ENCODE data around the gene GLI1. TPM values are rescaled to one million over a fixed set of nuclear protein-coding genes. Genes with fewer than 3 reads are reported as not detected.
A peak's percentile ranks its signal among the peaks of the same experiment; 100 is the strongest.
"Not testable (repeated sequence)": the region's sequence is repeated elsewhere in the genome, so short reads cannot be mapped to it uniquely, and the experiment has no call there.

The GLI1 gene
- total RNA-seq (11.5 TPM), polyA plus RNA-seq (11.5 TPM)

GRCh38 chr12:57459750-57460467 lies at the start of gene GLI1:
Gene GLI1 (plus strand): TSS chr12:57459785. CDS start chr12:57463692, 3,907 bp downstream.
- WGBS = under 1% methylated on average over 36 of the region's 36 CpGs
- DNase-seq (ENCODE audit: extremely low spot score) = no peak

GRCh38 chr12:57410534-57410933 lies 49.1 kb upstream of the GLI1 start:
- Histone ChIP-seq H3K27ac (ENCODE audit: low read depth) (no peak overlapping the region), H3K4me3 (ENCODE audit: low read depth, low read length) (no peak overlapping the region), H3K36me3 (ENCODE audit: insufficient read depth) (no peaks in the 10 kb centered on the region), H3K4me1 (ENCODE audit: insufficient read depth) (no peaks in the 10 kb centered on the region)
- 98% methylated on average over 4 of the region's 4 CpGs for WGBS
- DNase-seq (ENCODE audit: extremely low spot score) = no peak

More at GRCh38 chr12:57459750-57460467, at the start of gene GLI1:
- H3K36me3 ChIP-seq (ENCODE audit: insufficient read depth) = no peaks in the 10 kb centered on the region
- H3K4me3 ChIP-seq (ENCODE audit: low read depth, low read length) = peak within 1 kb of the TSS; percentile 61
- H3K27ac ChIP-seq (ENCODE audit: low read depth) = peak within 1 kb of the TSS; percentile 43
- no peaks in the 10 kb centered on the region for H3K4me1 ChIP-seq (ENCODE audit: insufficient read depth)

GRCh38 chr12:57414160-57414559 lies 45.4 kb upstream of the GLI1 start:
- not testable (repeated sequence) for H3K27ac ChIP-seq (ENCODE audit: low read depth); H3K4me3 ChIP-seq (ENCODE audit: low read depth, low read length); H3K4me1 ChIP-seq (ENCODE audit: insufficient read depth); H3K36me3 ChIP-seq (ENCODE audit: insufficient read depth); DNase-seq (ENCODE audit: extremely low spot score)
- WGBS = 91% methylated on average over 6 of the region's 6 CpGs

- WGBS = 90% methylated on average over 2 of the region's 2 CpGs
- Histone ChIP-seq H3K27ac (ENCODE audit: low read depth) (no peak overlapping the region), H3K36me3 (ENCODE audit: insufficient read depth) (no peaks in the 10 kb centered on the region), H3K4me1 (ENCODE audit: insufficient read depth) (no peaks in the 10 kb centered on the region), H3K4me3 (ENCODE audit: low read depth, low read length) (no peak overlapping the region)
- DNase-seq (ENCODE audit: extremely low spot score) = no peak
These were observed 44.5 kb upstream of the GLI1 start for GRCh38 chr12:57415088-57415487.

GRCh38 chr12:57416039-57416996 lies 43.3 kb upstream of the GLI1 start:
- H3K36me3 ChIP-seq (ENCODE audit: insufficient read depth) = no peaks in the 10 kb centered on the region
- DNase-seq (ENCODE audit: extremely low spot score) = no peak
- no peak overlapping the region for H3K27ac ChIP-seq (ENCODE audit: low read depth)
- H3K4me1 ChIP-seq (ENCODE audit: insufficient read depth) = no peaks in the 10 kb centered on the region
- H3K4me3 ChIP-seq (ENCODE audit: low read depth, low read length) = no peak overlapping the region
- WGBS = 90% methylated on average over 8 of the region's 8 CpGs

- H3K4me3 ChIP-seq (ENCODE audit: low read depth, low read length) = no peak overlapping the region
- WGBS = 92% methylated on average over 9 of the region's 9 CpGs
- H3K36me3 ChIP-seq (ENCODE audit: insufficient read depth) = no peaks in the 10 kb centered on the region
- DNase-seq (ENCODE audit: extremely low spot score) = no peak
- H3K4me1 ChIP-seq (ENCODE audit: insufficient read depth) = no peaks in the 10 kb centered on the region
- no peak overlapping the region for H3K27ac ChIP-seq (ENCODE audit: low read depth)
These were observed 41.3 kb upstream of the GLI1 start for GRCh38 chr12:57418255-57418654.

GRCh38 chr12:57419495-57419894 lies 40.1 kb upstream of the GLI1 start:
- Histone ChIP-seq H3K36me3 (ENCODE audit: insufficient read depth) (no peaks in the 10 kb centered on the region), H3K27ac (ENCODE audit: low read depth) (no peak overlapping the region), H3K4me1 (ENCODE audit: insufficient read depth) (no peaks in the 10 kb centered on the region), H3K4me3 (ENCODE audit: low read depth, low read length) (no peak overlapping the region)
- 95% methylated on average over 2 of the region's 2 CpGs for WGBS
- DNase-seq (ENCODE audit: extremely low spot score) = no peak

- 96% methylated on average over 5 of the region's 5 CpGs for WGBS
- Histone ChIP-seq H3K4me3 (ENCODE audit: low read depth, low read length) (no peak overlapping the region), H3K36me3 (ENCODE audit: insufficient read depth) (peaks cover 2% of the 10 kb centered on the region), H3K4me1 (ENCODE audit: insufficient read depth) (no peaks in the 10 kb centered on the region), H3K27ac (ENCODE audit: low read depth) (no peak overlapping the region)
- DNase-seq (ENCODE audit: extremely low spot score) = no peak
These were observed 39.1 kb upstream of the GLI1 start for GRCh38 chr12:57420482-57420881.

- H3K27ac ChIP-seq (ENCODE audit: low read depth); DNase-seq (ENCODE audit: extremely low spot score); H3K36me3 ChIP-seq (ENCODE audit: insufficient read depth); H3K4me3 ChIP-seq (ENCODE audit: low read depth, low read length); H3K4me1 ChIP-seq (ENCODE audit: insufficient read depth): not testable (repeated sequence)
- 96% methylated on average over 10 of the region's 10 CpGs for WGBS
These were observed 32.6 kb upstream of the GLI1 start for GRCh38 chr12:57426948-57427347.

GRCh38 chr12:57428965-57429364 lies 30.6 kb upstream of the GLI1 start:
- H3K27ac ChIP-seq (ENCODE audit: low read depth) = no peak overlapping the region
- WGBS = 79% methylated on average over 6 of the region's 6 CpGs

GRCh38 chr12:57429473-57430111 lies 30.0 kb upstream of the GLI1 start:
- no peak overlapping the region for H3K27ac ChIP-seq (ENCODE audit: low read depth)
- peaks cover 1% of the 10 kb centered on the region for H3K36me3 ChIP-seq (ENCODE audit: insufficient read depth)
- DNase-seq (ENCODE audit: extremely low spot score) = peak; percentile 15
- H3K4me1 ChIP-seq (ENCODE audit: insufficient read depth) = no peaks in the 10 kb centered on the region
- 36% methylated on average over 9 of the region's 9 CpGs for WGBS
- peak overlapping the region; percentile 93 for H3K4me3 ChIP-seq (ENCODE audit: low read depth, low read length)

More at GRCh38 chr12:57428965-57429364, 30.6 kb upstream of the GLI1 start:
- no peak for DNase-seq (ENCODE audit: extremely low spot score)
- Histone ChIP-seq H3K36me3 (ENCODE audit: insufficient read depth) (peaks cover 2% of the 10 kb centered on the region), H3K4me1 (ENCODE audit: insufficient read depth) (no peaks in the 10 kb centered on the region), H3K4me3 (ENCODE audit: low read depth, low read length) (no peak overlapping the region)

GRCh38 chr12:57430112-57430930 lies 29.3 kb upstream of the GLI1 start:
- Histone ChIP-seq H3K27ac (ENCODE audit: low read depth) (peak overlapping the region; percentile 93), H3K36me3 (ENCODE audit: insufficient read depth) (no peaks in the 10 kb centered on the region), H3K4me3 (ENCODE audit: low read depth, low read length) (peak overlapping the region; percentile 93), H3K4me1 (ENCODE audit: insufficient read depth) (no peaks in the 10 kb centered on the region)
- DNase-seq (ENCODE audit: extremely low spot score) = no peak
- WGBS = under 1% methylated on average over 74 of the region's 74 CpGs

All from urinary bladder (tissue), 4 donors.